K562 (cell line): ENCODE data around the gene TRIM77. TPM values are rescaled to one million over a fixed set of nuclear protein-coding genes. Genes with fewer than 3 reads are reported as not detected.
"Not testable (repeated sequence)": the region's sequence is repeated elsewhere in the genome, so short reads cannot be mapped to it uniquely, and the experiment has no call there.

Source experiments
- ATAC-seq: fragments of 200-7000 bp; cut with Tn5 transposase; 3 replicates; pipeline ENCODE4 v1.9.1; 2020; ENCODE audit warnings: moderate library complexity
- BruUV-seq: library from RNA; stranded (reverse); fragments of 400-500 nt; replicated peaks from 2 replicates; lab custom pipeline; 2021; lab: Mats Ljungman, UMichigan
- CTCF ChIA-PET: fragments of 300-600 bp; formaldehyde crosslinking; extraction: SDS; loops from one replicate; lab custom pipeline; 2021; ENCODE audit warnings: low intra/inter-chr PET ratio; lab: Yijun Ruan, JAX
- POLR2A ChIA-PET: fragments of 300-600, 350-650 bp; sonication (Branson Sonifier 250); formaldehyde crosslinking; extraction: SDS; loops from one replicate; lab custom pipeline; 2021; ENCODE audit warnings: antibody characterized with exemption, inconsistent platforms; lab: Yijun Ruan, JAX
- DNase-seq, 4 experiments: peaks; one replicate each; pipeline versions ENCODE4 v3.0.0 to v3.0.0-alpha.2; 2011 to 2018; ENCODE audit warnings: low spot score in 3 of 4, mixed read lengths in 3 of 4; ENCODE audit errors: extremely low read depth in 1 of 4
- FAIRE-seq: peaks from 2 replicates; lab custom pipeline; 2011; peaks lifted over from hg19 to GRCh38; lab: Jason Lieb, UNC
- H2AFZ ChIP-seq: 2 replicates; pipeline ENCODE4 v1.6.0; 2011; ENCODE audit warnings: low read depth, low read length, control low read depth, inconsistent platforms
- H3K27ac ChIP-seq: fragments of 200-600 bp; 3 replicates; pipeline ENCODE4 v1.8.0; 2011; ENCODE audit warnings: low read depth, mild to moderate bottlenecking, control low read depth, inconsistent platforms, low read length, moderate library complexity, mixed read lengths; ENCODE audit errors: extremely low read depth
- H3K27me3 ChIP-seq, 2 experiments: fragments of 300-600 bp in 1 of 2; 2 replicates in 1 of 2; 3 replicates in 1 of 2; pipeline versions ENCODE4 v1.6.0 to v1.8.0; 2011; ENCODE audit warnings: inconsistent platforms in 2 of 2, low read length in 2 of 2, mild to moderate bottlenecking in 1 of 2, mixed read lengths in 1 of 2, moderate library complexity in 1 of 2; ENCODE audit not compliant: control insufficient read depth in 2 of 2, insufficient read depth in 2 of 2
- H3K36me3 ChIP-seq: fragments of 300-600 bp; 3 replicates; pipeline ENCODE4 v1.8.0; 2011; ENCODE audit warnings: mild to moderate bottlenecking, low read length, inconsistent platforms; ENCODE audit not compliant: control insufficient read depth, insufficient read depth
- H3K4me1 ChIP-seq, 2 experiments: fragments of 200-600 bp in 1 of 2; replicated peaks in 1 of 2; 2 replicates in 1 of 2; 3 replicates in 1 of 2; pipeline versions ENCODE4 v1.5.1 to v1.8.0; 2011; ENCODE audit warnings: inconsistent platforms in 2 of 2, low read length in 2 of 2, mild to moderate bottlenecking in 1 of 2, mixed read lengths in 1 of 2, moderate library complexity in 1 of 2; ENCODE audit not compliant: control insufficient read depth in 2 of 2, insufficient read depth in 2 of 2
- H3K4me2 ChIP-seq: 2 replicates; pipeline ENCODE4 v1.6.1; 2011; ENCODE audit warnings: low read length, control low read depth, inconsistent platforms, mixed read lengths; ENCODE audit not compliant: insufficient read depth
- H3K4me3 ChIP-seq: fragments of 200-600 bp; sonication (generic), shearing (Covaris generic); 2 replicates; pipeline ENCODE4 v1.5.1; 2016; ENCODE audit warnings: control low read depth, inconsistent platforms
- H3K79me2 ChIP-seq: fragments of 200-600 bp; 3 replicates; pipeline ENCODE4 v1.8.0; 2011; ENCODE audit warnings: low read length, inconsistent platforms; ENCODE audit not compliant: control insufficient read depth, insufficient read depth
- H3K9ac ChIP-seq, 2 experiments: 2 replicates each; pipeline versions ENCODE4 v1.6.0 to v1.6.1; 2011; ENCODE audit warnings: low read depth in 2 of 2, low read length in 2 of 2, control low read depth in 1 of 2, inconsistent platforms in 1 of 2, mild to moderate bottlenecking in 1 of 2, mixed read lengths in 1 of 2; ENCODE audit not compliant: insufficient read depth in 1 of 2
- H3K9me1 ChIP-seq: one replicate; pipeline ENCODE4 v1.6.0; 2011; ENCODE audit warnings: inconsistent platforms, mild to moderate bottlenecking, low read length, moderate library complexity; ENCODE audit not compliant: control insufficient read depth, insufficient read depth
- H3K9me3 ChIP-seq: replicated peaks from 2 replicates; pipeline ENCODE4 v1.5.1; 2011; ENCODE audit warnings: low read depth, low read length, inconsistent platforms; ENCODE audit not compliant: control insufficient read depth, insufficient read depth
- H4K20me1 ChIP-seq: replicated peaks from 2 replicates; pipeline ENCODE4 v1.6.1; 2011; ENCODE audit warnings: low read length, inconsistent platforms, mixed read lengths; ENCODE audit not compliant: control insufficient read depth, insufficient read depth
- WGBS: fragments of 100-300 bp; shearing (Covaris generic); methylation state at CpG from one replicate; pipeline ENCODE4 v1.1.6; 2016; ENCODE audit warnings: low coverage, mixed read lengths; ENCODE audit not compliant: insufficient coverage; ENCODE audit errors: missing lambda C conversion rate; 5-methylcytosine and 5-hydroxymethylcytosine counted together
- in situ Hi-C: fragments of 300-500 bp; cut with MboI; formaldehyde crosslinking; loops from 4 replicates; pipeline ENCODE4 v1.15.0; 2018; ENCODE audit warnings: inconsistent platforms, mixed read lengths
- intact Hi-C: fragments of 100-400 bp; cut with micrococcal nuclease; formaldehyde crosslinking; loops from 2 replicates; pipeline ENCODE4 v1.14.2; 2022
- polyA plus RNA-seq, 8 experiments: library from polyadenylated mRNA; depleted of rRNA in 4 of 8; stranded (reverse) in 5 of 8; unstranded in 3 of 8; fragments of >200 nt; fragmentation: Nextera tagmentation in 2 of 8; fragmentation: Illumina TruSeq in 1 of 8; extraction: Ambion mirVana in 2 of 8; extraction: Trizol in 1 of 8; gene quantifications; 2 replicates each; pipeline versions ENCODE4 v1.2.1 to v1.2.3, GENCODE V29; 2011 to 2014; ENCODE audit warnings: inconsistent platforms in 1 of 8, missing spikeins in 1 of 8
- total RNA-seq, 7 experiments: library from RNA; depleted of rRNA in 6 of 7; stranded (reverse); fragments of >200 nt in 6 of 7; fragmentation: Illumina TruSeq in 2 of 7; extraction: Trizol in 2 of 7; gene quantifications; 2 replicates each; pipeline versions ENCODE4 v1.2.1 to v1.2.3, GENCODE V29; 2011 to 2021; ENCODE audit warnings: low replicate concordance in 1 of 7

The TRIM77 gene
- total and polyA plus RNA-seq, 9 of the 15 experiments (the other 6 are each of a cell fraction or from before 2014, with no cell fraction given): not detected

DNA sequence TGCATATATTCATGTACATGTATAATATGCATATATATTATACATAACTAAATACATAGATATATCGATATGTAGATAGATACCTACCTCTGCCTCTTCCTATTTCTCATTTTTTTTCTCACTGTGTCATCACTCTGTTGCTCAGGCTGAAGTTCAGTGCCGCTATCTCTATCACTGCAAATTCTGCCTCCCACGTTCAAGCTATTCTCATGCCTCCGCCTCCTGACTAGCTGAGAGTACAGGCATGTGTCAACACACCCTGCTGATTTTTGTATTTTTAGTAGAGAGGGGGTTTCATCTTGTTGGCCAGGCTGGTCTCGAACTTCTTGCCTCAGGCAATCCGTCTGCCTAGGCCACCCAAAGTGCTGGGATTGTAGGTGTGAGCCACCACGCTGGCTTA, 31.3 kb downstream of the TRIM77 start:
- FAIRE-seq, H3K9me1 ChIP-seq, ATAC-seq, H3K27ac ChIP-seq, H3K9ac ChIP-seq, H3K4me3 ChIP-seq, BruUV-seq, CTCF ChIA-PET, H4K20me1 ChIP-seq, H2AFZ ChIP-seq, POLR2A ChIA-PET, H3K4me2 ChIP-seq, H3K36me3 ChIP-seq, H3K9me3 ChIP-seq, H3K79me2 ChIP-seq, in situ Hi-C loops, DNase-seq, intact Hi-C loops, H3K27me3 ChIP-seq, H3K4me1 ChIP-seq: not testable (repeated sequence)
- WGBS: 0% methylated on average over 7 of the region's 7 CpGs

DNA sequence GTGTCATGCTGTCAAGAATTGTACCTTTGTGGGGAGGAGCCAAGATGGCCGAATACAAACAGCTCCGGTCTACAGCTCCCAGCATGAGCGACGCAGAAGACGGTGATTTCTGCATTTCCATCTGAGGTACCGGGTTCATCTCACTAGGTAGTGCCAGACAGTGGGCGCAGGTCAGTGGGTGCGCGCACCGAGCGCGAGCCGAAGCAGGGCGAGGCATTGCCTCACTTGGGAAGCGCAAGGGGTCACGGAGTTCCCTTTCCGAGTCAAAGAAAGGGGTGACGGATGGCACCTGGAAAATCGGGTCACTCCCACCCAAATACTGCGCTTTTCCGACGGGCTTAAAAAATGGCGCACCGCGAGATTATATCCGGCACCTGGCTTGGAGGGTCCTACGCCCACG, 34.1 kb downstream of the TRIM77 start:
- CTCF ChIA-PET, intact Hi-C loops, in situ Hi-C loops: not testable (repeated sequence)

DNA sequence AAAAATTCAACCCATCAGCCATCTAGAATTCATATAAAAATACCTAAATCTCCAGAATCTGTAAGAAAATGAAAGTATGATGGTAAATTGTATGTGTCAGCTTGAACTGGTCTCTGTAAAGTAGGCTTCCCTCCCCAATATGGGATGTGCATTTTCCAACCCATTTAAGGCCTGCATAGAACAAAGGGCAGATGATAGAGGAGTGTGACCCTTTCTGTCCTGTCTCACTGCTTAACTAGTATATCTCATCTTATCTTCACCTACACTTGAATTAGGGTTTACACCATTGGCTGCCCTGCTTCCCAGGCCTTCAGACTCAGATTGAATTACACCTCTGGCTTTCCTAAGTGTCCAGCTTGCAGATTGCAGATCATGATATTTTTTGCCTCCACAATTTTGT, 40.7 kb downstream of the TRIM77 start:
- BruUV-seq, CTCF ChIA-PET, H3K36me3 ChIP-seq, H4K20me1 ChIP-seq, H3K9me1 ChIP-seq, FAIRE-seq, H3K9ac ChIP-seq, H3K27ac ChIP-seq, H3K27me3 ChIP-seq, H3K4me2 ChIP-seq, ATAC-seq, H3K9me3 ChIP-seq, H3K4me1 ChIP-seq, POLR2A ChIA-PET, DNase-seq, H2AFZ ChIP-seq, H3K4me3 ChIP-seq, H3K79me2 ChIP-seq, intact Hi-C loops: not testable (repeated sequence)
- in situ Hi-C loops: loop anchor here (10.0 kb wide), 1 partner anchor 334 kb away; the partner anchor contains the start of gene UBTFL1

More for the DNA sequence above, 34.1 kb downstream of the TRIM77 start:
- H3K36me3 ChIP-seq, DNase-seq, H3K79me2 ChIP-seq, H3K4me2 ChIP-seq, H3K9ac ChIP-seq, POLR2A ChIA-PET, H3K9me1 ChIP-seq, H3K4me1 ChIP-seq, H2AFZ ChIP-seq, H4K20me1 ChIP-seq, FAIRE-seq, H3K4me3 ChIP-seq, ATAC-seq, H3K27ac ChIP-seq, BruUV-seq, H3K27me3 ChIP-seq, H3K9me3 ChIP-seq: not testable (repeated sequence)
- WGBS: 8% methylated on average over 19 of the region's 28 CpGs
